Left colon (tissue), 2 donors: ENCODE data around the gene LMBR1. TPM values are rescaled to one million over a fixed set of nuclear protein-coding genes. Genes with fewer than 3 reads are reported as not detected.
"Not testable (repeated sequence)": the region's sequence is repeated elsewhere in the genome, so short reads cannot be mapped to it uniquely, and the experiment has no call there.

Source experiments
- ATAC-seq: fragments of 200-7000 bp; cut with Tn5 transposase; one replicate; pipeline ENCODE4 v1.9.1; 2020; ENCODE audit warnings: mild to moderate bottlenecking, moderate library complexity
- DNase-seq, 2 donors: peaks; one replicate each; pipeline ENCODE4 v3.0.0-alpha.2; 2020
- intact Hi-C, 2 donors: fragments of 100-400 bp; cut with DNase I in 1 of 2; cut with micrococcal nuclease in 1 of 2; formaldehyde crosslinking; loops; one replicate each; pipeline versions ENCODE4 v1.11.2 to v1.14.0; 2022; cut with DNase I, micrococcal nuclease
- long read RNA-seq: library from polyadenylated mRNA; unstranded; transcript quantifications from one replicate; pipeline ENCODE4 v2.0.0, GENCODE V29; 2021
- total RNA-seq, 2 donors: library from RNA; stranded (reverse); fragmentation: NEBNext Ultra II Directional; extraction: Animal tissue kit (Norgen Biotek cat#: 25700); gene quantifications; one replicate each; pipeline ENCODE4 v1.2.1, GENCODE V29; 2021
- donor health status: DM: no; HTN: no; CAD: no.
- donor health status: DM: yes; HTN: yes; CAD: no.

Gene LMBR1, protein sequence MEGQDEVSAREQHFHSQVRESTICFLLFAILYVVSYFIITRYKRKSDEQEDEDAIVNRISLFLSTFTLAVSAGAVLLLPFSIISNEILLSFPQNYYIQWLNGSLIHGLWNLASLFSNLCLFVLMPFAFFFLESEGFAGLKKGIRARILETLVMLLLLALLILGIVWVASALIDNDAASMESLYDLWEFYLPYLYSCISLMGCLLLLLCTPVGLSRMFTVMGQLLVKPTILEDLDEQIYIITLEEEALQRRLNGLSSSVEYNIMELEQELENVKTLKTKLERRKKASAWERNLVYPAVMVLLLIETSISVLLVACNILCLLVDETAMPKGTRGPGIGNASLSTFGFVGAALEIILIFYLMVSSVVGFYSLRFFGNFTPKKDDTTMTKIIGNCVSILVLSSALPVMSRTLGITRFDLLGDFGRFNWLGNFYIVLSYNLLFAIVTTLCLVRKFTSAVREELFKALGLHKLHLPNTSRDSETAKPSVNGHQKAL
- total RNA-seq = 10 to 100 TPM; 48.9 to 49.9 TPM
- long read RNA-seq, full-length matches to known transcripts = 19 of 38 reads
- long read RNA-seq, partial matches to known transcripts = 6 of 38 reads
- long read RNA-seq, other reads (novel, unspliced or antisense) = 13 of 38 reads

DNA sequence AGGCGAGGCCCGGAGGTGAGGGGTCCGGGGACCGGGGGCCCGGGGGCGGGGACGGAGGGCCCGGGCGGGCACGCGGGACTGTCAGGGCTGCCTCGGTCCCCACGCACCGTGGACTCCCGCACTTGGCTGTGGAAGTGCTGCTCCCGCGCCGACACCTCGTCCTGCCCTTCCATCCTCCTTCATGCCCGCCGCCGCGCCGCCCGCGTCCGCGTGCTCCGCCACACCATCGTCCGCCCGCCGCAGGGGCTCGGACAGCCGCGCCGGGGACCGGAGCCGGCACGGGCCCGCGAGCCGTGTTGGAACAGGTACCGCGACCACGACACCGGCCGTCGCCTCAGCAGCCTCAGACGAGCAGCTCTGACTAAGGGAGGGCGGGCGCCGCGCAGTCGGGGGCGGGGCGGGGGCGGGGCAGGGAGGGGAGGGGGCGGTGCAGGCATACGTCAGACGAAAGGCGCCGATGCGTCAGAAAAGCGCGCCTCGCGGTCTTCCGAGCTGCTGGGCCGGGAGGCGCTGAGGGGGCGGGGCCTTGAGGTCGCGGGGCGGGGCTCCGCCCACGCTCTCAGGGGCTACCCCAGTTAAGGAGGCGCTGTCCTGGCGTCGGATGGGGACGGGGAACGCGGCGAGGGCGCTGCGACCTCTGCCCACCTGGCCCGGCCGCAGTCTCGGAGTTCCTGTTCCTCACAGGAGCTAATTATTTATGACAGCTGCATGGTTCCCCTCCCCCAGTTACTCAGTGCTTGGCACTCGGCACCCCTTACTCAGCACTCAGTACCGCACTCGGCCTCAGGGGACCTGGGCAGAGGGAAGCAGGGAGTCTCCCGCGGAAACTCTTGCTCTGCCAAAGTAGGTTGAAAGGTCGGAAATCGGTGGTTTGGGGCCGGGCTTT lies at the start of gene LMBR1:
Gene LMBR1, minus strand, starts transcription at position 363 of the 886 bp plus-strand sequence. Its CDS starts 190 bp downstream, at position 173.
- peak; percentile 90 for ATAC-seq
- intact Hi-C loops = no loop called here
- DNase-seq = peak; percentile 93 to 96

DNA sequence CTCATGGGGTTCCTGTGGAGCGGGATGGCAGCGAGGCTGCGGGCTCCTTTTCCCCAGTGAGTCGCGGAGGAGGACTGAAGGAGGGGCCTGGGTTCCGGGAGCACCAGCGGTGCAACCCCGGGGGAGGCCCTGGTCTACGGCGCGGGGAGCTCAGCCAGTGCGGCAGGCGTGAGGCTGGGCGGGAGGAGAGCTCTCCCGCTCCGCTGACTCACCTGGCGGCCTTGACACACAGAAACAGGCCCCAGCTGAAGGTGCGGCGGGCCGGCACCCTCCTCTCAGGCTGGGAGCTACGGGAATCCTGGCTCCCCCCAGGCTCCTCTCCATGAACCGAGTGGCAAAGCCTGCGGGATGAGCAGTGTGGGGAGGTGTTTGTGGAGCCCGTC lies 49.7 kb upstream of the LMBR1 start:
- intact Hi-C loops = no loop called here
- ATAC-seq (no peak), DNase-seq (no peak)

DNA sequence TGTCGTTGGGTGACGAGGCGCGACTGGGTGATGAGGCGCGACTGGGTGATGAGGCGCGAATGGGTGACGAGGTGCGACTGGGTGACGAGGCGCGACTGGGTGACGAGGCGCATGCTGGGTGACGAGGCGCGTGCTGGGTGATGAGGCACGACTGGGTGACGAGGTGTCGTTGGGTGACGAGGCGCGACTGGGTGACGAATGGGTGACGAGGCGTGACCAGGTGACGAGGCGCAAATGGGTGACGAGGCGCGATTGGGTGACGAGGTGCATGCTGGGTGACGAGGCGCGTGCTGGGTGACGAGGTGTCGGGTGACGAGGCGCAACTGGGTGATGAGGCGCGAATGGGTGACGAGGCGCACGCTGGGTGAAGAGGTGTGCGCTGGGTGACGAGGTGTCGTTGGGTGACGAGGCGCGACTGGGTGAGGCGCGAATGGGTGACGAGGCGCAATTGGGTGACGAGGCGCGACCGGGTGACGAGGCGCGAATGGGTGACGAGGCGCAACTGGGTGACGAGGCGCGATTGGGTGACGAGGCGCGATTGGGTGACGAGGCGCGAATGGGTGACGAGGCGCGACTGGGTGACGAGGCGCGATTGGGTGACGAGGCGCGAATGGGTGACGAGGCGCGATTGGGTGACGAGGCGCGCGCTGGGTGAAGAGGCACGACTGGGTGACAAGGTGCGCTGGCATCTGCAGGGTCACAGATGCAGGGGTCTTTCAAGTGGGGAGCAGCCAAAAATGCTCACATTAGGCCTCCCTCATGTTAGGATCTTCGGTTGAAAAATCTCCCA lies 48.6 kb upstream of the LMBR1 start:
- DNase-seq (no peak), ATAC-seq (no peak)
- intact Hi-C loops = no loop called here

DNA sequence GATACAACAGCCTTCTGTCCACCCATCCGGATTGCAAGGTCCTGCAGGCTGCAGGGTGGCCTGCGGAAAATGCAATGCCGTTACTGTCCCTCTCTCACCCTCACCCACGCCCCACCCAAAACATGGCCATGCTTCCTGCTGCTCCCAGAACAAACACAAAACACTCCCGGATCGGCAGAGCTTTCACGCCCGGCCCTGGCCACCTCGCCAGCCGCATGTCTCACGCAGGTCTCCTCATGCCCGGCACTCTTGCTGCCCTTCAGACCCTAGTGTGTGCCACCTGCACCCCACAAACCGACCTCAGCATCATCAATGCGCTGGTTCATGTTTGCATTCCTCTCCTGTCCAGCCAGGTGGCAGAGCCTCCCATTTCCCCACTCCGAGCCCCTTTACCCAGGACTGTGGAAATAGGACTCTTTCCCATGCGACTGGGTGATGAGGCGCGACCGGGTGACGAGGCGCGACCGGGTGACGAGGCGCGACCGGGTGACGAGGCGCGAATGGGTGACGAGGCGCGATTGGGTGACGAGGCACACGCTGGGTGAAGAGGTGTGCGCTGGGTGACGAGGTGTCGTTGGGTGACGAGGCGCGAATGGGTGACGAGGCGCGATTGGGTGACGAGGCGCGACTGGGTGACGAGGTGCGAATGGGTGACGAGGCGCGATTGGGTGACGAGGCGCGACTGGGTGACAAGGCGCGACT lies 47.6 kb upstream of the LMBR1 start:
- intact Hi-C loops = no loop called here
- ATAC-seq = no peak
- DNase-seq = no peak

DNA sequence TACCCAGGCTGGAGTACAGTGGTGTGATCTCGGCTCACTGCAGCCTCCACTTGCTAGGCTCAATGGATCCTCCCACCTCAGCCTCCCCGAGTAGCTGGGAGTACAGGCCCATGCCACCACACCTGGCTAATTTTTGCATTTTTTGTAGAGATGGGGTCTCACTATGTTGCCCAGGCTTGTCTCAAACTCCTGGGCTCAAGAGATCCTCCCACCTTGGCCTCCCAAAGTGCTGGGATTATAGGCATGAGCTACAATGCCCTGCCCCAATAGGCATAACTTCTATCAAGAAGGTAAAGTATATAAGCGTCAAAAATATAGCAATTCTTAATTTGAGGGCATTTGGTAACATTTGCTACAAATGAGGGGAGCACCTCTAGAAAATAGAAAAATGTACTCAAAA lies 43.8 kb upstream of the LMBR1 start:
- intact Hi-C loops, ATAC-seq, DNase-seq: not testable (repeated sequence)

DNA sequence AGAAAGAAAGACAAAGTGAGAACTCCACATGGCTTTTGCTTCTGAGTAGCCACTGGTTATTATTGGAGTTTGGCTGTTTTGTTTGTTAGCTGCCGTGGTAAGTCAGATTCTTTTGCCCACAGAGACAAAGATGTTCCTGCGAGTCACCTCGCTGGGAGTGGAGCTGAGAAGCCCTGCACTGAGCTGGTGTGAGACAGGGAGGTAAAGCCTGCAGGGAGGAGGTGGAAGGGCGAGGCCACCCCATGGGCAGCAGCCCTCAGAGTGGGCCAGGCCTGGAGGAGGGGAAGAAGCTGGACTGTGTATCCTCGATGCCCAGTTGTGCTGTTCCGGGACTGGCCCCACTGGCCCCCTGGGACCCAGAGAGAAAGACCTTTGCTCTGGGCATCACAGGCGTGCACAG lies 42.3 kb upstream of the LMBR1 start:
- DNase-seq = no peak
- intact Hi-C loops = no loop called here
- no peak for ATAC-seq

DNA sequence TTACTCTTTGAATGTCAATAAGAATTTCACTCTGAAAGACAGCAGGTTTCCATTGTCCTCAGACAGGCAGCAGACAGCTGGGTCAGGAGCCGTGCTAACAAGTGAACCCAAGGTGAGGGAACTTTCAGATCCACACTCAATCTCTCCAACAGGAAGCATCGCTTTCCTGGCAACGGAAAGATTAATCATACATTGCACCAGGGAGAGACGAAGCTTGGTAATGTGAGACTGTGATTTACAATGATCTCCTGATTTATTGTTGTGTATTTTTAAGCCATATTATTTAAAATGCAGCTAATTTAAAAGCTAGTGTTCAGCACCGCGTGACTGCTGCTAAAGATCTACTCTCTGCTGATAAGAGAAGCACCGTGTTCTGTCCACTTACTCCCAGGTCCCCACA lies 39.0 kb upstream of the LMBR1 start:
- intact Hi-C loops = no loop called here
- ATAC-seq = no peak
- no peak for DNase-seq

DNA sequence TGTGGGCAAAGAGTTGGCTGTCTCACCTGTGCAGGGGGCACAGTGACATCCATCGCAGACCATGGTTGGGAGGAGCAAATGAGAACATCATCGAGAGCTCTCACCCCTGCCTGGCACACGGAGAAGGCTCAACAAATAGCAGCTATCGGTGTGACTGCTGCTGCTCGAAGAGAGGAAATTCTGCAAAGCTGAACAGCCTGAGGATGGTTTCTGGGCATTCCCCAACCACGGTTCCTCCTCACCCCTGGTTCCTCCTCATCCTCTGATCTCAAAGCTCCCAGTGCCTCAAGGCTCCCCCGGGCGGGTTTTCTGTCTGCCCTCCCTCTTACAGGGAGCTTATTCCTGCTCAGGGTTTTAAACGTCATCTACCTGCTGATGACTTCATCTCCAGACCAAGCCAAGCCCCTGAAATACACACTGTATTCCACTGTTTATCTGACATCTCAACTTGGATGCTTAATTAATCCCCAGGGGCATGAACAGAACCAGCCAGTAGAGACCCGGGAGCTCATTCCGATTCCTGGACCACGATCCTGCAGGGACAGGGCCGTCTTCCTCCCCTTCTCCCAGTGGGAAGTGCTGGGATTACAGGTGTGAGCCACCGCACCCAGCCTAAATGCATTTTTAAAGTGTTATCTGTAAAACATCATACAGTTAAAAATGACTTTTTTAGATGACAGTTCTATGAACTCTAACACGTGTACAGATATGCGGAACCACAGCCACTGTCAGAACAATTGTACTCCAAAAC lies 37.0 kb upstream of the LMBR1 start:
- intact Hi-C loops = no loop called here
- DNase-seq (no peak), ATAC-seq (no peak)

DNA sequence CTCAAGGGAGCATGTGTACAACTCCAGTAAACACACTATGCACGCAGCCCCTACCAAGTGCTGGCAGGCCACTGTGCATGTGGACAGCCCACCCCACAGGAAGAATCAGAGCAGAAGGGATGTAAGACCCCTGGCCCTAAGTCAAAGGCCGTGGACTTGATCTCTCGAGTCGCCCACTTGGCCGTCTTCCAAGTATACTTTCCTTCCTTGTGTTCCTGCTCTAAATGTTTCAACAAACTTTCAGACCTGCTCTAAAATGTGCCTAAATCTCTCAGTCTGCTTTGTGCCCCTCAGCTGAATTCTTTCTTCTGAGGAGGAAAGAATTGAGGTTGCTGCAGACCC lies 35.4 kb upstream of the LMBR1 start:
- ATAC-seq = peak; percentile 11
- intact Hi-C loops = no loop called here
- DNase-seq = no peak

DNA sequence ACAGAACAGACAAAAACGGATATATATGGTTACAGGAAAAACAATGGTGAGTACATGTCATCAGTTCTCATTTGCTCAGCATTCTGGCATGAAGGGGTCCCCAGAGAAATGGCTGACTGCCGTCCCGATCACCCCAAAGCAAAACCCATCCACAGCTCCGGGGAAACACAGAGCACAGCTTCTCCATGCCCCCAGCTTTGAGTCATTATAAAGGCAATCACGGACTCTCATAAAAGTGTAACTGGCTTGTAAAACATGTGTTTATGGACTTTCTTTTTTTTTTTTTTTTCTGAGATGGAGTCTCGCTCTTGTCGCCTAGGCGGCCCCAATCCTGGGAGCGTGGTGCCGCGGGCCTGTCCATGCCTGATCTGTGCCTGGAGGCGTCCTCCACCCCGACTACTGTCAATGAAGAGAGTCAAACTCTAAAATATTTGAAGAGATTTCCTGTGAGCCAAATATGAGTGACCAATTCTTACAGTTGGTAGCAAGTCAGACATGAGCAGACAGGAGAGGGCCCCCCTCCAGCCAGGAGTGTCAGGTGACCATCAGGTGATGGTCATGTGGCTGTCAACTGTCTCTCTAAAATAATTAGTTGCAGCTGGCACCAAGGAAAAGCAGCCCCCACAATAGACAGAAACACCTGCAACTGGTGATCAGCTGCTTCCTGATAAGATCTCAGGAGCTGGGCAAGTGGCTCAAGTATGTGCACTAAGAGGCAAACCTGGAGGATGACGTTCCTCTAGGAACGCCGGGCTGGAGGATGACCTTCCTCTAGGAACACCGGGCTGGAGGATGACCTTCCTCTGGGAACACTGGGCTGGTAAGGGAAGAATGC lies 34.8 kb upstream of the LMBR1 start:
- DNase-seq (peak in 1 of 2 donors; percentile 21), ATAC-seq (peak; percentile 88)
- intact Hi-C loops = no loop called here

DNA sequence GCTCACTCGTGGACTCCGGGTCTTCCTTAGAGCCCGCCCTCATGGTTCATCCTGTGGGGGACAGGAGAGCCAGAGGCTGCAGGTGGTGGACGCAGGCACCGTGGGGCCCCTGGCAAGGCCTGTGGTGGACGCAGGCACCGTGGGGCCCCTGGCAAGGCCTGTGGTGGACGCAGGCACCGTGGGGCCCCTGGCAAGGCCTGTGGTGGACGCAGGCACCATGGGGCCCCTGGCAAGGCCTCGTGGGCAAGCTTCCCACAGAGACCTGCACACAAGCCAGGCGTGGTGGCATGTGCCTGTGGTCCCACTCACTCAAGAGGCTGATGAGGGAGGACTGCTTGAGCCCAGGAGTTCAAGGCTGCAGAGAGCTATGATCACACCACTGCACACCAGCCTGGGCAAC lies 32.8 kb upstream of the LMBR1 start:
- DNase-seq, ATAC-seq, intact Hi-C loops: not testable (repeated sequence)

DNA sequence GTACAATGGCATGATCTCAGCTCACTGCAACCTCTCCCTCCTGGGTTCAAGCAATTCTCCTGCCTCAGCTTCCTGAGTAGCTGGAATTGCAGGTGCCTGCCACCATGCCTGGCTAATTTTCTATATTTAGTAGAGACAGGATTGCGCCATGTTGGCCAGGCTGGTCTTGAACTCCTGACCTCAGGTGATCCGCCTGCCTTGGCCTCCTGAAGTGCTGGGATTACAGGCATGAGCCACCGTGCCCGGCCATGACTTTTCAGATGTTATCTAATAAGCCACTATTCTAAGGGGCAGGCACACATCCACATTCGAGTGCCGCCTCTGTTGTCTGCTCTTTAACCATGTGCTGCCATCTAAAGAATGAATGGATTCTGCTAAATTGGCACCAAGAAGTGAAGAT lies 29.3 kb upstream of the LMBR1 start:
- DNase-seq, ATAC-seq, intact Hi-C loops: not testable (repeated sequence)

DNA sequence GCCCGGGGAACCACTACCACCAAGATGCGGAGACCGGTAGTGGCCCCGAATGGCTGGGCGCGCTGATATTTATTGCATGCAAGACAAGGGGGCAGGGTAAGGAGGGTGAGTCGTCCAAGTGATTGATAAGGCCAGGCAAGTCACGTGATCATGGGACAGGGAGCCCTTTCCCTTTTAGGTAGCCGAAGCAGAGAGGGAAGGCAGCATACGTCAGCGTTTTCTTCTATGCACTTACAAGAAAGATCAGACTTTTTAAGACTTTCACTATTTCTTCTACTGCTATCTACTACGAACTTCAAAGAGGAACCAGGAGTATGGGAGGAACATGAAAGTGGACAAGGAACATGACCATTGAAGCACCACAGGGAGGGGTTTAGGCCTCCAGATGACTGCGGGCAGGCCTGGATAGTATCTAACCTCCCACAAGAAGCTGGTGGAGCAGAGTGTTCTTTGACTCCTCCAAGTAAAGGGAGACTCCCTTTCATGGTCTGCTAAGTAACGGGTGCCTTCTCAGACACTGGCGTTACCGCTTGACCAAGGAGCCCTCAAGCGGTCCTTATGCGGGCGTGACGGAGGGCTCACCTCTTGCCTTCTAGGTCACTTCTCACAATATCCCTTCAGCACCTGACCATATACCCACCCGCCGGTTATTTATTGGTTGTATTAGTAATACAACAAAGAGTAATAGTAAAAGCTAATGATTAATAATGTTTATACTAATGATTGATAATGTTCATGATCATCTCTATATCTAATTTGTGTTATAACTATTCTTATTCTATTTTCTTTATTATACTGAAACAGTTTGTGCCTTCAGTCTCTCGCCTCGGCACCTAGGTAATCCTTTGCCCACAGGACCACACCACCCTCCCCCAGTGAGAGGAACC lies 27.7 kb upstream of the LMBR1 start:
- DNase-seq, intact Hi-C loops, ATAC-seq: not testable (repeated sequence)

DNA sequence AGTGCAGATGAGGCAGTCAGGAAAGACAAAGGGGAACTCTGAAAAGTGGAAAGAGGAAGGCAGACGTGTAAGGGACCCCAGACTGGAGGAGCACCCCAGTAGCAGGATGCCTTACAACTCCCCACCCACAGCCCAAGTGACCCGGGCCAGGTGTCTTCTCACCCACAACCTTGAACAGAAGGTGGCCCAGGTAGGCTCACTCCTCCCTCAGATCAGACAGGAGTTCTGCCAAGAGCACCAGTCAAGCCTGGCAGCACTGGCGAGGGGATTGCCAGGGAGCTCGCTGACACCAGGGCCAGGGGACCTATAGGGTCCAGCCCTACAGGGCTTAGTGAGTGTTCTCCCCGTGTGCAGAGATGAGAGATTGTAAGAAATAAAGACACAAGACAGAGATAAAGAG lies 27.1 kb upstream of the LMBR1 start:
- no peak for DNase-seq
- intact Hi-C loops = no loop called here
- ATAC-seq = no peak

DNA sequence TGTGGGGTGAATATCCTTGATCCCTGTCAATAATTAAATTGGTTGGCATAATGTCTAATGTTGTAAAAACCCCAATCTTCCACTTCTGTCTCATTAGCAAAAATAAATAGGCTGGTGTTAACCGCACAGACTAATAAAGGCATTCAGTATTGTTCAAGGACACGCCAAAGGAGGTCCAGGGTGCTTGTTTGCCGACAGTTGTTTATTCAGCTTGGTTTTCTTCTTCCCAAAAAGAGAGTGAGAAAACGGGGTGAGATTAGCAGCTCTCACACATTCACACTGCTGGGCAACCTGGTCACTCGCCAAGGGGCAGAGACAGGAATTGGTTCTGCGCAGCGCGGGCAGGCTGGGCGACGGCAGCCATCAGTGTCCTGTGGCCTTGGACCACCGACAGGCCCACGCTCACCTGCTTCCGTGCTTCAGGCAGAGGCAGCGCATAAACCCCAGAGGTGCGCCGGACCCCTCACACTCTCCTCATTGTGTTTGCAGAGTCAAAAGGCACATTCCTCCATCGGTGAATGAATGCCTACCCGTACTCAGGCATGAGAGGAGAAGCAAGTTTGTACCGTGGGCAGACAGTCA lies 26.2 kb upstream of the LMBR1 start:
- intact Hi-C loops = no loop called here
- no peak for ATAC-seq
- DNase-seq = no peak
